ENCODE data around the gene FBL.
"Not testable (repeated sequence)": the region's sequence is repeated elsewhere in the genome, so short reads cannot be mapped to it uniquely, and the experiment has no call there.

FBL gene

GRCh38 chr19:39845933-39846677, at the start of gene FBL:
Gene FBL, minus strand, starts transcription at chr19:39846379. Its CDS starts 79 bp downstream, at chr19:39846300.
- Histone ChIP-seq H3K4me3 (peak within 1 kb of the TSS; percentile 81 to 93), H3K27ac (peak within 1 kb of the TSS; percentile 81 to 91), H3K9me3 (no peaks in the 10 kb centered on the region), H3K4me1 (peaks cover 0 to 59% (median 29%) of the 10 kb centered on the region in 4 donors), H3K36me3 (no peaks in the 10 kb centered on the region), H3K27me3 (no peaks in the 10 kb centered on the region)
- DNase-seq: peak; percentile 93 to 97
- intact Hi-C loops (cut with DNase I; ENCODE audit: low total_unique reads): loop anchor here (5.0 kb wide), 1 partner anchor 126 kb away; the partner anchor contains the start of gene PSMC4
- TF ChIP-seq, protein P1, sequence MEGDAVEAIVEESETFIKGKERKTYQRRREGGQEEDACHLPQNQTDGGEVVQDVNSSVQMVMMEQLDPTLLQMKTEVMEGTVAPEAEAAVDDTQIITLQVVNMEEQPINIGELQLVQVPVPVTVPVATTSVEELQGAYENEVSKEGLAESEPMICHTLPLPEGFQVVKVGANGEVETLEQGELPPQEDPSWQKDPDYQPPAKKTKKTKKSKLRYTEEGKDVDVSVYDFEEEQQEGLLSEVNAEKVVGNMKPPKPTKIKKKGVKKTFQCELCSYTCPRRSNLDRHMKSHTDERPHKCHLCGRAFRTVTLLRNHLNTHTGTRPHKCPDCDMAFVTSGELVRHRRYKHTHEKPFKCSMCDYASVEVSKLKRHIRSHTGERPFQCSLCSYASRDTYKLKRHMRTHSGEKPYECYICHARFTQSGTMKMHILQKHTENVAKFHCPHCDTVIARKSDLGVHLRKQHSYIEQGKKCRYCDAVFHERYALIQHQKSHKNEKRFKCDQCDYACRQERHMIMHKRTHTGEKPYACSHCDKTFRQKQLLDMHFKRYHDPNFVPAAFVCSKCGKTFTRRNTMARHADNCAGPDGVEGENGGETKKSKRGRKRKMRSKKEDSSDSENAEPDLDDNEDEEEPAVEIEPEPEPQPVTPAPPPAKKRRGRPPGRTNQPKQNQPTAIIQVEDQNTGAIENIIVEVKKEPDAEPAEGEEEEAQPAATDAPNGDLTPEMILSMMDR (IDR thresholded peaks at IDR 0.05): no peak

GRCh38 chr19:39895096-39895495, 48.9 kb upstream of the FBL start:
- H3K9me3 ChIP-seq; H3K27ac ChIP-seq; H3K36me3 ChIP-seq; H3K4me3 ChIP-seq; DNase-seq; intact Hi-C loops (cut with DNase I; ENCODE audit: low total_unique reads); H3K4me1 ChIP-seq: not testable (repeated sequence)
- peaks cover 0 to 27% of the 10 kb centered on the region in 2 donors for H3K27me3 ChIP-seq

GRCh38 chr19:39894236-39894606, 48.0 kb upstream of the FBL start:
- H3K4me3 ChIP-seq; intact Hi-C loops (cut with DNase I; ENCODE audit: low total_unique reads); H3K9me3 ChIP-seq; H3K4me1 ChIP-seq; H3K36me3 ChIP-seq; H3K27ac ChIP-seq: not testable (repeated sequence)
- peak in 1 of 2 donors; percentile 39 for DNase-seq
- peaks cover 0 to 27% of the 10 kb centered on the region in 2 donors for H3K27me3 ChIP-seq

DNA sequence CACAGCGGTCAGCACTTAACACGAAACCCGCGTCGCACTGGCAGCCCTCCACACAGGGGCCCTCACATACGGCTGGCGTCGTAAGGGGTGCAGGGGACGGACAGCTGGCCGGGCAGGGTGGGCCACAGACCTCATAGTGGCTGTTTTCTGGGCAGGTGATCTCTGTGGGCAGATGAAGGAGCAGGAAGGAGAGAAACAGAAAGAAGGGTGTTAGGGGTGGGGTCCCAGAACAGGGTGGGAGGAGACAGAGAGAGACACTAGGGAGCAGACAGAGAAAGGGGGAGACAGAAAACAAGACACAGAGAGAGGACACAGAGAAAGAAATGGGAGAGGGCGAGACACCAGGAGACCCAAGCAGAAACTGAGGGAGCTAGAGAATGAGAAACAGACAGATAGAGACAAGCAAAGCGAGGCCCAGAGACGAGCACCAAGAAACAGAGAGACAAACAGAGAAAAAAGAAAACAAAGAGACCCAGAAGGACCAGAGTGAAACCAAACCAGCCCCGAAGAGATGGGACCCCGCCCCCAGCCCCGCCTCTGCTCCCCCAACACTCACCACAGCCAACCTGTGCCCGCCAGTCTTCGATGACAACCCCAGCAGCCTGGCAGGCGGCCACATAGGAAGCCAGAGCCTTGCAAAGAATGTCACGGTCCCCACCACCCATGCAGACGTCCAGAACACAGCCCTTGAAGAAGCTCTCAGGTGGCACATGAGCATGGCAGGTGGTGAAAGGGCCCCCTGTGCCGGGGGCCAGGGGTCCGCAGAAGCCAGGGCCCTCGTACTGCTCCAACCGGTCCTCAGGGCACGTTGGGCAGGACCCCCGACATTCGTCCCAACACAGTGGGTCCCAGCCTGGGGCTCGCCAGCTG, 47.4 kb upstream of the FBL start:
- H3K36me3 ChIP-seq; intact Hi-C loops (cut with DNase I; ENCODE audit: low total_unique reads); DNase-seq; H3K4me3 ChIP-seq; H3K27ac ChIP-seq; H3K4me1 ChIP-seq; H3K9me3 ChIP-seq: not testable (repeated sequence)
- peaks cover 0 to 27% of the 10 kb centered on the region in 2 donors for H3K27me3 ChIP-seq

DNA sequence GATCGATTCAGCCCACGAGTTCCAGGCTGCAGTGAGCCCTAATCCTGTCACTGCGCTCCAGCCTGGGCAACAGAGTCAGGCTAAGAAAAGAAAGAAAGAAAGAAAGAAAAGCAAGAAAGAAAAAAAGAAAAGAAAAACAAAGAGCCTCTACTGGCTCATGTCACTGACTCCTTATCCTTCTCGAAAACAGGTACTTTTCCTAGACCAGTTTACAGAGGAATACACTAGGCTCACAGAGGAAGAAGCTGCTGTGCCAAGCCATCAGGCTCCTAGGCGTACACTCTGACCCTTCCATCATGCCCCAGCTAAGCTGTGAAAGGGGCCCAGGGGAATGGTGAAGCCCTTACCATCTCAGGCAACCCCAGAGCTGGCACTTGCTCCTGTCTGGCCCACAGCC, 46.3 kb upstream of the FBL start:
- H3K27ac ChIP-seq; H3K36me3 ChIP-seq; DNase-seq; H3K4me3 ChIP-seq; H3K9me3 ChIP-seq; H3K4me1 ChIP-seq; intact Hi-C loops (cut with DNase I; ENCODE audit: low total_unique reads): not testable (repeated sequence)
- peaks cover 0 to 27% of the 10 kb centered on the region in 2 donors for H3K27me3 ChIP-seq

DNA sequence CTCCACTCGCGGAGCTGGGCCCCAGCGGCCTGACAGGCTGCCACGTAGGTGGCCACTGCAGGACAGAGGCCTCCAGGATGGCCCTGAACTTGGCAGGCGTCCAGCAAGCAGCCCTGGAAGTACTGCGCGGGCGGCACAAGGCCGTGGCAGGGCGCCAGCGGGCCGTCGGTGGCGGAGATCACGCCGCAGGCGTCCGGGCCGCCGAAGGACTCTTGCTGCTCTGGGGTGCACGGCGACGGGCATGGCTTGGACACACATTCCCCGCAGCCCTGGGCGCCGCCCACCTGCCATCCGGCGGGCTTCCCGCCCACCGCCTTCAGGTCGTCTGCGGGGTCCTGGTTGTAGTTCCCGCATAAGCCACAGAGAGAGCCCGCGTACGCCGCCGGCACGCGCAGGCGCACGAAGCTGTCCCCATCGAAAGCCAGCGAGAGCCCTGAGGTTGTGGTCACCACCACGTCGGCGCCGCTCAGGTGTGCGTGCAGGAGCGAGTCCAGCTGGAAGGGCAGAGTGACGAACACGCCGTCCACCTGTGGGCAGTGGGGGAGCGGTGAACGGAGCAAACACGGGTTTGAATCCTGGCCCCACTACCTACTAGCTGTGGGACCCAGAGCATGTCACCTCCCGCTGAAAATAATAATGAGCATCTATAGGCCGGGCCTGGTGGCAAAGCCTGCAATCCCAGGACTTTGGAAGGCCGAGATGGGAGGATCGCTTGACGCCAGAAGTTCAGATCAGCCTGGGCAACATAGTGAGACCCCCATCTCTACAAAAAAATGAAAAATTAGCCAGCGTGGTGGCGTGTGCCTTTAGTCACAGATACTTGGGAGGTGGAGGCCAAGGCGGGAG, 45.7 kb upstream of the FBL start:
- peaks cover 0 to 27% of the 10 kb centered on the region in 2 donors for H3K27me3 ChIP-seq
- intact Hi-C loops (cut with DNase I; ENCODE audit: low total_unique reads); H3K4me3 ChIP-seq; H3K9me3 ChIP-seq; H3K4me1 ChIP-seq; H3K27ac ChIP-seq; H3K36me3 ChIP-seq: not testable (repeated sequence)
- peak in 1 of 2 donors; percentile 65 for DNase-seq

DNA sequence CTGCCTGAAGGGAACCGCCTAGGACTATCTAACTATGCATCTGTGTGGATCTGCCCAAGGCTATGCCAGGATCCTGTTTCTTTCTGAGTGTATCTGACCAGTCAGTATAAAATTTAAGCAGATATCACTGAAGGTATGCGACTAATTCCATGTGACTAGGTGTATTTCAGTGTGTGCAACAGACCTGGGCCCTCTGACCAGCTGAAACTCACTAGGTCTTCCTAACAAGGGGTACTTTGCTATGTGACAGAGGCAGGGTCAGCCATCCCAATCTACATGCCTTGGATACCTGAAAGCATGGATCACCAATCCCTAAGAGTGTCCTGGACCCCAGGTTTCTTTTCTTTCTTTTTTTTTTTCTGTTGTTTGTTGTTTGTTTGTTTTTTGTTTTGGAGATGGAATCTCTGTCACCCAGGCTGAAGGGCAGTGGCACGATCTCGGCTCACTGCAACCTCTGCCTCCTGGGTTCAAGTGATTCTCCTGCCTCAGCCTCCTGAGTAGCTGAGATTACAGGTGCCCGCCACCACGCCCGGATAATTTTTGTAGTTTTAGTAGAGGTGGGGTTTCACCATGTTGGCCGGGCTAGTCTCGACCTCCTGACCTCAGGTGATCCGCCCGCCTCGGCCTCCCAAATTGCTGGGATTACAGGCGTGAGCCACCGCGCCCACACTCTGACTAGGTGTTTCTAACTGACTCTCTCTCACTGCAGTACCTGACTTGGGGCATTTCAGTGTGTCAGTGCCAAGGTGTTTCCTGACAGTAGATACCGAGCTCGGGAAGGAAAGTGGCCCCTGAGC, 44.8 kb upstream of the FBL start:
- H3K27ac ChIP-seq: no peak overlapping the region
- H3K4me1 ChIP-seq: peaks cover 0 to 6% (median 2%) of the 10 kb centered on the region in 4 donors
- no peaks in the 10 kb centered on the region for H3K9me3 ChIP-seq
- no peaks in the 10 kb centered on the region for H3K36me3 ChIP-seq
- intact Hi-C loops (cut with DNase I; ENCODE audit: low total_unique reads): no loop called here
- TF ChIP-seq, protein P1 (IDR thresholded peaks at IDR 0.05): no peak
- no peak overlapping the region for H3K4me3 ChIP-seq
- H3K27me3 ChIP-seq: peaks cover 0 to 27% of the 10 kb centered on the region in 2 donors
- peak in 1 of 2 donors; percentile 60 for DNase-seq

GRCh38 chr19:39889872-39890754, 43.9 kb upstream of the FBL start:
- H3K4me3 ChIP-seq; intact Hi-C loops (cut with DNase I; ENCODE audit: low total_unique reads): not testable (repeated sequence)

GRCh38 chr19:39887456-39887951, 41.3 kb upstream of the FBL start:
- peaks cover 0 to 18% of the 10 kb centered on the region in 2 donors for H3K27me3 ChIP-seq
- H3K4me3 ChIP-seq; H3K27ac ChIP-seq; H3K36me3 ChIP-seq; intact Hi-C loops (cut with DNase I; ENCODE audit: low total_unique reads); H3K4me1 ChIP-seq; DNase-seq; H3K9me3 ChIP-seq: not testable (repeated sequence)

More at GRCh38 chr19:39889872-39890754, 43.9 kb upstream of the FBL start:
- DNase-seq: peak in 1 of 2 donors; percentile 64
- not testable (repeated sequence) for H3K4me1 ChIP-seq, H3K36me3 ChIP-seq, H3K9me3 ChIP-seq, H3K27ac ChIP-seq
- peaks cover 0 to 27% of the 10 kb centered on the region in 2 donors for H3K27me3 ChIP-seq

All from tibial artery (tissue), 4 donors.